H9 (cell line): ENCODE data around the gene UST. TPM values are rescaled to one million over a fixed set of nuclear protein-coding genes. Genes with fewer than 3 reads are reported as not detected.

Experiments used
- DNase-seq: peaks from one replicate; pipeline ENCODE4 v3.0.0-alpha.2; 2017
- H2AFZ ChIP-seq: one replicate; pipeline ENCODE4 v1.6.1; 2013; ENCODE audit warnings: mild to moderate bottlenecking, low read length, control low read depth, moderate library complexity
- H2AK5ac ChIP-seq: 2 replicates; pipeline ENCODE4 v1.6.1; 2013; ENCODE audit warnings: low read length, control low read depth, mixed read lengths; ENCODE audit not compliant: insufficient read length
- H2BK120ac ChIP-seq: one replicate; pipeline ENCODE4 v1.6.1; 2013; ENCODE audit warnings: low read depth, mild to moderate bottlenecking, low read length, control low read depth, inconsistent platforms; ENCODE audit not compliant: poor library complexity, severe bottlenecking
- H2BK12ac ChIP-seq: 2 replicates; pipeline ENCODE4 v1.6.1; 2013; ENCODE audit warnings: low read length, control low read depth, mixed read lengths, low read depth; ENCODE audit not compliant: insufficient read length
- H2BK15ac ChIP-seq: 2 replicates; pipeline ENCODE4 v1.6.1; 2013; ENCODE audit warnings: low read depth, low read length, control low read depth
- H2BK20ac ChIP-seq: one replicate; pipeline ENCODE4 v1.6.1; 2013; ENCODE audit warnings: low read depth, mild to moderate bottlenecking, low read length, control low read depth, inconsistent platforms; ENCODE audit not compliant: poor library complexity, severe bottlenecking
- H2BK5ac ChIP-seq: 2 replicates; pipeline ENCODE4 v1.6.1; 2013; ENCODE audit warnings: low read length, control low read depth, mixed read lengths; ENCODE audit not compliant: insufficient read length
- H3K14ac ChIP-seq: 2 replicates; pipeline ENCODE4 v1.6.1; 2013; ENCODE audit warnings: low read length, control low read depth; ENCODE audit not compliant: insufficient read depth
- H3K18ac ChIP-seq: 2 replicates; pipeline ENCODE4 v1.6.1; 2013; ENCODE audit warnings: low read depth, mild to moderate bottlenecking, mixed read lengths, low read length, control low read depth; ENCODE audit not compliant: insufficient read length
- H3K23ac ChIP-seq: 2 replicates; pipeline ENCODE4 v1.6.1; 2013; ENCODE audit warnings: low read length, control low read depth, mixed read lengths, low read depth; ENCODE audit not compliant: insufficient read length
- H3K23me2 ChIP-seq: 2 replicates; pipeline ENCODE4 v1.6.1; 2013; ENCODE audit warnings: low read depth, mild to moderate bottlenecking, mixed read lengths, low read length, control low read depth; ENCODE audit not compliant: insufficient read length, poor library complexity, severe bottlenecking
- H3K27ac ChIP-seq: 2 replicates; pipeline ENCODE4 v1.5.1; 2013; ENCODE audit warnings: low read length, control low read depth, mixed read lengths, low read depth; ENCODE audit not compliant: insufficient read length
- H3K27me3 ChIP-seq: 2 replicates; pipeline ENCODE4 v1.6.1; 2013; ENCODE audit warnings: low read length, control low read depth, inconsistent platforms; ENCODE audit not compliant: insufficient read depth
- H3K4ac ChIP-seq: 2 replicates; pipeline ENCODE4 v1.6.1; 2013; ENCODE audit warnings: low read depth, mild to moderate bottlenecking, control low read depth, inconsistent platforms, low read length, moderate library complexity
- H3K4me1 ChIP-seq: 2 replicates; pipeline ENCODE4 v1.6.1; 2013; ENCODE audit warnings: low read length, control low read depth, inconsistent platforms; ENCODE audit not compliant: insufficient read depth
- H3K4me2 ChIP-seq: 2 replicates; pipeline ENCODE4 v1.6.1; 2013; ENCODE audit warnings: low read length, control low read depth, mixed read lengths; ENCODE audit not compliant: insufficient read length, insufficient read depth
- H3K56ac ChIP-seq: 2 replicates; pipeline ENCODE4 v1.6.1; 2013; ENCODE audit warnings: low read depth, mild to moderate bottlenecking, mixed read lengths, low read length, control low read depth; ENCODE audit not compliant: insufficient read length
- H3K79me1 ChIP-seq: 2 replicates; pipeline ENCODE4 v1.6.1; 2013; ENCODE audit warnings: low read depth, mild to moderate bottlenecking, moderate library complexity, low read length, control low read depth, inconsistent platforms; ENCODE audit not compliant: insufficient read depth, poor library complexity, severe bottlenecking
- H3K79me2 ChIP-seq: 2 replicates; pipeline ENCODE4 v1.6.1; 2013; ENCODE audit warnings: low read length, control low read depth, inconsistent platforms; ENCODE audit not compliant: insufficient read depth
- H3K9ac ChIP-seq: 2 replicates; pipeline ENCODE4 v1.6.1; 2013; ENCODE audit warnings: low read length, control low read depth, mixed read lengths; ENCODE audit not compliant: insufficient read length; ENCODE audit errors: extremely low read depth
- H3K9me3 ChIP-seq: one replicate; pipeline ENCODE4 v1.6.1; 2013; ENCODE audit warnings: low read depth, low read length, inconsistent platforms; ENCODE audit not compliant: control insufficient read depth
- H3T11ph ChIP-seq: one replicate; pipeline ENCODE4 v1.6.1; 2013; ENCODE audit warnings: mild to moderate bottlenecking, low read length, control low read depth, inconsistent platforms
- H4K20me1 ChIP-seq: one replicate; pipeline ENCODE4 v1.6.1; 2013; ENCODE audit not compliant: control insufficient read depth, insufficient read length, insufficient read depth
- H4K5ac ChIP-seq: 2 replicates; pipeline ENCODE4 v1.6.1; 2013; ENCODE audit warnings: low read depth, mild to moderate bottlenecking, mixed read lengths, low read length, control low read depth; ENCODE audit not compliant: insufficient read length
- H4K8ac ChIP-seq: replicated peaks from 2 replicates; pipeline ENCODE4 v1.6.1; 2013; ENCODE audit warnings: low read length, control low read depth, mixed read lengths, low read depth; ENCODE audit not compliant: insufficient read length
- H4K91ac ChIP-seq: 2 replicates; pipeline ENCODE4 v1.6.1; 2013; ENCODE audit warnings: low read depth, mild to moderate bottlenecking, moderate library complexity, mixed read lengths, low read length, control low read depth; ENCODE audit not compliant: insufficient read length
- H3K27ac Mint-ChIP-seq, 3 experiments: 2 replicates in 2 of 3; 3 replicates in 1 of 3; pipeline ENCODE4 v1.8.0; 2020 to 2021; ENCODE audit warnings: mixed read lengths in 3 of 3, mild to moderate bottlenecking in 1 of 3, moderate library complexity in 1 of 3
- H3K27me3 Mint-ChIP-seq: 2 replicates; pipeline ENCODE4 v1.8.0; 2021; ENCODE audit warnings: low read depth, mild to moderate bottlenecking, moderate library complexity, mixed read lengths
- H3K36me3 Mint-ChIP-seq, 3 experiments: 2 replicates in 2 of 3; 3 replicates in 1 of 3; pipeline ENCODE4 v1.8.0; 2020 to 2021; ENCODE audit warnings: low read depth in 3 of 3, mixed read lengths in 3 of 3; ENCODE audit not compliant: insufficient read depth in 1 of 3
- H3K4me1 Mint-ChIP-seq, 2 experiments: 2 replicates each; pipeline ENCODE4 v1.8.0; 2020; ENCODE audit warnings: mixed read lengths in 2 of 2
- H3K4me3 Mint-ChIP-seq, 2 experiments: 2 replicates in 1 of 2; 3 replicates in 1 of 2; pipeline ENCODE4 v1.8.0; 2020 to 2021; ENCODE audit warnings: mild to moderate bottlenecking in 2 of 2, mixed read lengths in 2 of 2, moderate library complexity in 1 of 2
- H3K9me3 Mint-ChIP-seq, 2 experiments: 2 replicates in 1 of 2; 3 replicates in 1 of 2; pipeline ENCODE4 v1.8.0; 2020; ENCODE audit warnings: mild to moderate bottlenecking in 2 of 2, mixed read lengths in 2 of 2, moderate library complexity in 1 of 2
- CTCF ChIP-seq: fragments of 200-600 bp; sonication (generic); conservative IDR thresholded peaks from 3 replicates; pipeline ENCODE4 v1.8.0; 2021; ENCODE audit warnings: antibody characterized with exemption, mild to moderate bottlenecking
- WGBS: extraction: QIAGEN DNeasy Blood & Tissue Kit; methylation state at CpG from one replicate; pipeline ENCODE4 v1.1.7; 2013; ENCODE audit warnings: missing lambda C conversion rate, low lambda C conversion rate, mixed read lengths; ENCODE audit not compliant: insufficient read length; ENCODE audit errors: extremely low coverage; 5-methylcytosine and 5-hydroxymethylcytosine counted together
- total RNA-seq: library from RNA; stranded (reverse); gene quantifications from 2 replicates; pipeline ENCODE4 v1.2.1, GENCODE V29; 2021

The UST gene
- total RNA-seq, 1 experiment from 2014 or later = 14.4 TPM

- Histone ChIP-seq H3K4me1 (peaks cover 2% of the 10 kb centered on the region; the same call in 1 of the 2 replicates), H3K4ac (no peak overlapping the region), H2BK120ac (no peak overlapping the region), H3K56ac (no peak overlapping the region), H2BK5ac (no peak overlapping the region), H3K14ac (no peak overlapping the region), H3K27ac (no peak overlapping the region), H3K9me3 (no peaks in the 10 kb centered on the region), H3K18ac (no peak overlapping the region), H2BK15ac (no peak overlapping the region), H2AK5ac (no peak overlapping the region), H4K8ac (no peak overlapping the region), H3K9ac (no peak overlapping the region), H3K4me2 (no peak overlapping the region), H4K5ac (no peak overlapping the region), H2BK20ac (no peak overlapping the region), H2AFZ (no peak overlapping the region), H3K79me1 (peaks cover 8% of the 10 kb centered on the region), H4K91ac (no peak overlapping the region), H4K20me1 (no peaks in the 10 kb centered on the region), H2BK12ac (no peak overlapping the region), H3K23me2 (no peaks in the 10 kb centered on the region), H3K79me2 (peaks cover 19% of the 10 kb centered on the region; the same call in 1 of the 2 replicates), H3K23ac (no peak overlapping the region), H3T11ph (no peak overlapping the region), H3K27me3 (no peaks in the 10 kb centered on the region)
- H3K9me3 Mint-ChIP-seq = no peaks in the 10 kb centered on the region; a peak in 1 of 5 replicates
- no CpG with 5 or more reads among the region's 7 CpGs for WGBS
- H3K4me3 Mint-ChIP-seq = no peak overlapping the region
- H3K27ac Mint-ChIP-seq = no peak overlapping the region
- peaks cover 3 to 9% (median 8%) of the 10 kb centered on the region in 3 experiments; a peak in 5 of 7 replicates for H3K36me3 Mint-ChIP-seq
- DNase-seq = no peak
- H3K27me3 Mint-ChIP-seq = no peaks in the 10 kb centered on the region
- peaks cover 17 to 20% of the 10 kb centered on the region in 2 experiments for H3K4me1 Mint-ChIP-seq
- no peak for TF ChIP-seq CTCF
These were observed 34.1 kb downstream of the UST start for GRCh38 chr6:148780918-148781436.
